Neural crest cell (in vitro differentiated cells): ENCODE data around the gene PTPN14. TPM values are rescaled to one million over a fixed set of nuclear protein-coding genes. Genes with fewer than 3 reads are reported as not detected.

Experiments
- DNase-seq: peaks from one replicate; pipeline ENCODE4 v3.0.0; 2021; ENCODE audit warnings: low read depth, mixed read lengths, low spot score
- H3K27ac Mint-ChIP-seq: one replicate; pipeline ENCODE4 v1.8.0; 2021; ENCODE audit warnings: mild to moderate bottlenecking, mixed read lengths; ENCODE audit not compliant: unreplicated experiment
- H3K27me3 Mint-ChIP-seq: 2 replicates; pipeline ENCODE4 v1.8.0; 2021; ENCODE audit warnings: low read depth, mild to moderate bottlenecking, mixed read lengths
- H3K36me3 Mint-ChIP-seq: 2 replicates; pipeline ENCODE4 v1.8.0; 2021; ENCODE audit warnings: low read depth, mild to moderate bottlenecking, mixed read lengths
- H3K4me1 Mint-ChIP-seq: 2 replicates; pipeline ENCODE4 v1.8.0; 2021; ENCODE audit warnings: mixed read lengths
- H3K4me3 Mint-ChIP-seq: one replicate; pipeline ENCODE4 v1.8.0; 2021; ENCODE audit warnings: mild to moderate bottlenecking, mixed read lengths
- H3K9me3 Mint-ChIP-seq: 2 replicates; pipeline ENCODE4 v1.8.0; 2021; ENCODE audit warnings: mixed read lengths
- total RNA-seq: library from RNA; stranded (reverse); gene quantifications from 2 replicates; pipeline ENCODE4 v1.2.1, GENCODE V29; 2021
- TF ChIP-seq, protein P1 (sequence below): fragments of 200-600 bp; sonication (generic); conservative IDR thresholded peaks from 2 replicates; pipeline ENCODE4 v1.5.0; 2021; ENCODE audit warnings: antibody characterized with exemption, mild to moderate bottlenecking

PTPN14 gene
- total RNA-seq, 1 donor from 2014 or later = 21.4 TPM

DNA sequence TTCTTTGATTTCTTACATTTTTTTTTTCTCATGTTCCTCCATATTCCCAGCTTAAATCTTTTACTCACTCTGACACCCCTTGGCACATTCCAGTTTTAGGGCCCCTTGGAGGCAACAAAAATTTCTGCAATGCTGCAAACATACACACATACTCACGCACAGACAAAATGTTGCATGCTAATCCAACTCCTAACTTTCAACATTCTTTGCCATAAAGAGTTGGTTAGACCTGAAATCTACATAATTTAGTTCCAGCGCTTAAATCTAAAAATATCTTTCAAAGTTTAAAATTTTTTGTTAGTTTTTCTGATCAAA, 103.9 kb downstream of the PTPN14 start:
- peaks cover 6% of the 10 kb centered on the region for H3K36me3 Mint-ChIP-seq
- peaks cover 26% of the 10 kb centered on the region for H3K4me1 Mint-ChIP-seq
- TF ChIP-seq, protein P1, sequence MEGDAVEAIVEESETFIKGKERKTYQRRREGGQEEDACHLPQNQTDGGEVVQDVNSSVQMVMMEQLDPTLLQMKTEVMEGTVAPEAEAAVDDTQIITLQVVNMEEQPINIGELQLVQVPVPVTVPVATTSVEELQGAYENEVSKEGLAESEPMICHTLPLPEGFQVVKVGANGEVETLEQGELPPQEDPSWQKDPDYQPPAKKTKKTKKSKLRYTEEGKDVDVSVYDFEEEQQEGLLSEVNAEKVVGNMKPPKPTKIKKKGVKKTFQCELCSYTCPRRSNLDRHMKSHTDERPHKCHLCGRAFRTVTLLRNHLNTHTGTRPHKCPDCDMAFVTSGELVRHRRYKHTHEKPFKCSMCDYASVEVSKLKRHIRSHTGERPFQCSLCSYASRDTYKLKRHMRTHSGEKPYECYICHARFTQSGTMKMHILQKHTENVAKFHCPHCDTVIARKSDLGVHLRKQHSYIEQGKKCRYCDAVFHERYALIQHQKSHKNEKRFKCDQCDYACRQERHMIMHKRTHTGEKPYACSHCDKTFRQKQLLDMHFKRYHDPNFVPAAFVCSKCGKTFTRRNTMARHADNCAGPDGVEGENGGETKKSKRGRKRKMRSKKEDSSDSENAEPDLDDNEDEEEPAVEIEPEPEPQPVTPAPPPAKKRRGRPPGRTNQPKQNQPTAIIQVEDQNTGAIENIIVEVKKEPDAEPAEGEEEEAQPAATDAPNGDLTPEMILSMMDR = no peak
- H3K4me3 Mint-ChIP-seq = no peak overlapping the region
- H3K9me3 Mint-ChIP-seq = peaks cover 2% of the 10 kb centered on the region
- no peak for DNase-seq
- no peak overlapping the region for H3K27ac Mint-ChIP-seq
- H3K27me3 Mint-ChIP-seq = no peaks in the 10 kb centered on the region

DNA sequence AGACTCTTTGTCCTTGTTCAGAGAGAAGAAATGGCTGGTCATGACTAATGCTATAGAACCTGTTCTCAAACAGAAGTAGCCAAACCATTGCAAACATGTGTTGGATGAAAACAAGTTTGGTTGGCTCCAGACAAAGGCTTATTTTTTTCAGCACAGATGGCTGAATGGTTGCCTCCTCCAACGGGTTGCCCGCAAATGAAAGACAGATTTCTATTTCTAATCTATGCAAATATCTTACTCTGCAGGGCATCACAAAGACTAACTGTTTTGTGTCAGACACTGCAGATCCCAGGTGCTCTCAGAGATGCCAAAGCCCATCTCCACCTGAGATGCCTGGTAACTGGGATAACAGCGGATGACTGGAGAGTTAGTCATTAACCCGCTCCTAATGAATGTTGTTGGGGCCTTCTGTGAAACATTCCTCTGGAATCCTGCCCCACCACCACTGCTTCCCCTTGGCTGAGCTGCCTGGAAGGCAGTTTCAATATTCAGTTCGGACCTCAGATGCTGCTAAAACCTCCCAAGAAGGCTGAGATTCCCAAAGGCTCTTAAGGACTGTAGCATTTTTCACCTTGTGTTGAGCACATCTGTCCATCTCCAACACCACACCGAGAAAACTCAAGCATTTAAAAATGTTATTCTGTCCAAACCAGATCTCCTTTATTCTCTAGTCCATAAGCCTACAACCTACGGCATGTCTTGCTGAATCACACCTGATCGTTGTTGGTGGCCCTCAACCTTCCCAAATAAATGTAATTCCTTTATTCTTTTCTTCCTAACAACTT, 104.4 kb downstream of the PTPN14 start:
- TF ChIP-seq, protein P1 = no peak
- no peak overlapping the region for H3K4me3 Mint-ChIP-seq
- peaks cover 22% of the 10 kb centered on the region for H3K4me1 Mint-ChIP-seq
- H3K9me3 Mint-ChIP-seq = peaks cover 2% of the 10 kb centered on the region
- no peaks in the 10 kb centered on the region for H3K27me3 Mint-ChIP-seq
- H3K36me3 Mint-ChIP-seq = peaks cover 6% of the 10 kb centered on the region
- H3K27ac Mint-ChIP-seq = no peak overlapping the region
- no peak for DNase-seq

DNA sequence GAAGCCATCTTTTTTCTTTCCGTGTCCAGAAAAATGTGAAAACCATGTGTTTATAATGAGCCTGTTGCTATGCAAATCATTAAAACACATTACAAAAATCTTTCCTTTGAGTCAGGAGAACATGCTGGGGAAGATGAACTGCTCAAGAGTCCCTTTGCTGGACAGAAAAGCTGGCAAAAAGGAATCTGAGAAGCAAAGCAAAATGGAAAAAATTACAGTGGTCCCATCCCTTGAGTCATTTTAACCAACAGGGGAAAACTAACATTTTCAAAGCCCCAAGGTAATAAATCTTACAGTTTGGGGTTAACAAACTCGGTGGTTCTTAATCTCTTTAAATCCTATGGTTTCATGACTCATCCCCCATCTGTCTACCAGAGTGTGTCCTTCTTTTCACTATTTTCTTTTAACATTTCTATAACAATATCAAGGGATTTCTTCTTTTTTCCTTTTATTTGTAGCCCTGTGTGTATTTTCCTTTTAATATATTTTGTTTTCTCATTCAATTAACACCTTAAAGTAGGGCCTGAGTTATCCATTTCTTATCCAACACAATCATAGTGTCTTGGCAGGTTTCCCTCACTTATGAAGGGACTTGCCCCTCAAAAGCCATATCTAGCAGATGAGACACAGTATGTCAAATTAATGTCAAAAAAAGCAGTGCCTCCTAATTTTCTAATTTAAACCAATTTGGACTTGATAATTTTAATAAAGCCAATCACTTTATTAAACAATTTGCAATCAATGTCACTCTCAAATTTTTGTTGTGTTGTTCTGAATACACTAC, 105.4 kb downstream of the PTPN14 start:
- Mint-ChIP-seq H3K4me3 (no peak overlapping the region), H3K27ac (no peak overlapping the region), H3K36me3 (peaks cover 6% of the 10 kb centered on the region), H3K27me3 (no peaks in the 10 kb centered on the region), H3K4me1 (peaks cover 30% of the 10 kb centered on the region), H3K9me3 (peaks cover 2% of the 10 kb centered on the region)
- TF ChIP-seq, protein P1 = no peak
- DNase-seq = no peak

DNA sequence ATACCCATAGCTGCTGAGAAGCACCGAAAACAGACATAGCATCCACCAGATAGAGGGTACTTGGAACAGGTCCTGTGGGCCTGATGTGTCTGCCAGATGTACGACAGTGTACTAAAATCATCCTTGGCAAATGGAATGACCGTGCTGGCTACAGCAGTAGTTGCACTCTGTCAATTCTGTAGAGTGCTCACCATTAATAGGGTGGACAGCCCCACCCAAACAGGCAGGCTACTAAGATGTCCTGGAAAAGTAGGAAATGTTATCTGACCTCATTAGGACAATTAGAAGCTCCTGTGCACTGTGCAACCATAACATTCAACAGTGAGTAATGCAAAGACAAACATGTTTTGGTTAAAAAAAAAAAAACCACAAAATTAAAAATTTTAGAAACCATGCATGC, 106.2 kb downstream of the PTPN14 start:
- H3K4me1 Mint-ChIP-seq = peaks cover 38% of the 10 kb centered on the region
- peaks cover 6% of the 10 kb centered on the region for H3K36me3 Mint-ChIP-seq
- DNase-seq = no peak
- TF ChIP-seq, protein P1 = no peak
- H3K9me3 Mint-ChIP-seq = peaks cover 2% of the 10 kb centered on the region
- no peaks in the 10 kb centered on the region for H3K27me3 Mint-ChIP-seq
- no peak overlapping the region for H3K4me3 Mint-ChIP-seq
- no peak overlapping the region for H3K27ac Mint-ChIP-seq

DNA sequence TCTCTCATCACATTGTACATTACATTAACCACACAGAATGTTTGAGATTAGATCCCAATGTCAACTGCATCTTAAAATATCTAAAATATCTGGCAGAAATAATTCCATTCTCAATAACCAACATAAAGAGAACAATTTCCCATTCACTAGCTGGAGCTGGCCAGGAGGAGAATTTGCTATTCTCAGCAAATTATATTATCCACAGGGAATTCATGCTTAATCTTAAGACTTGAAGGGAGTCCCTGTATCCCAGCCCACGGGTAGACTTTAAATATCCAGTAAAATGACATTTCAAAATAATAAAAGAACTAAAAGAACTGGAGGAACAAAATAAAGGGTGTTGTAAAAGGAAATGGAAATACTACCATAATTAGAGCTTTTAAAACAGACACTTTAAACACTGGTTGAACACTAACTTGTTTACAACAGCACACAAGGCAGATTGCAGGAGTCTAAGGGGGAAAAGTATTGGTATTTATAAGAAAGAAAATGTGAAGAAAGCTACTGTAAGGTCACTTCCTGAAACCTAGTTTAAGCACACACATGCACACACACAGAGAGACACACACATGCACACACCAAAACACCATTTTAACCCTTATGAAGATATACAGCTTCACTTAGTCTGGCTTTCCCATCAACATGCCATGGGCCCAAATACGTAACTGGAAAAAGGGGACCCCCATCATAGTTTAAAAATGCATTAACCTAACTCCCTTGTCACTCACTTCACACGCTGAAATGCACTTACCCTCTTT, 107.0 kb downstream of the PTPN14 start:
- Mint-ChIP-seq H3K36me3 (peaks cover 6% of the 10 kb centered on the region), H3K9me3 (peaks cover 2% of the 10 kb centered on the region), H3K4me1 (peaks cover 47% of the 10 kb centered on the region), H3K4me3 (no peak overlapping the region), H3K27ac (no peak overlapping the region), H3K27me3 (no peaks in the 10 kb centered on the region)
- DNase-seq = no peak
- TF ChIP-seq, protein P1 = no peak
